M059J (cell line): ENCODE measurements around the gene NKIRAS2. TPM values are rescaled to one million over a fixed set of nuclear protein-coding genes. Genes with fewer than 3 reads are reported as not detected.

Experiments
- DNase-seq: peaks from one replicate; pipeline ENCODE4 v3.0.0-alpha.2; 2012; ENCODE audit warnings: low read depth
- total RNA-seq: library from RNA; depleted of rRNA; stranded (reverse); fragments of >200 nt; shearing (Covaris generic); gene quantifications from 2 replicates; pipeline ENCODE4 v1.2.3, GENCODE V29; 2014; rRNA removed

Gene NKIRAS2
- total RNA-seq, 1 experiment from 2014 or later, result 48.8 TPM

DNA sequence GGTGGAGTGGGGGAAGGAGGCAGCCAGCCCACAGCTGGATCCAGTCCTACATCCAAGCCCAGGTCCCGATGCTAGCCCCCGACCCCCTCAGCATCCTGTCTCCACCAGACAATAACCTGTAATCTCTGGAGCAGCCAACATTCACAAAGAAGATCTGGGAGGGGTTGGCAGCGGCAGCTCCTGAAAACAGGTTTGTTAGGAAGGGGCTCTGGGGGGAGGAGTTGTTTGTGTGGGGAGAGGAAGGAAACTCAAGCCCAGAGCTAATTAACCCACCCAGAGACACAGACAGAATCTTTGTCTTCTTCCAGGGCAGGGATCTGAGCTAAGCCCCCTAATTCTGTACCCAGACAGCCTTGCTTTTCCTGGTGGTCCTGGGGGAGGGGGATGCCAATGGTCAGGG lies 35.1 kb downstream of the NKIRAS2 start:
- DNase-seq, result no peak

DNA sequence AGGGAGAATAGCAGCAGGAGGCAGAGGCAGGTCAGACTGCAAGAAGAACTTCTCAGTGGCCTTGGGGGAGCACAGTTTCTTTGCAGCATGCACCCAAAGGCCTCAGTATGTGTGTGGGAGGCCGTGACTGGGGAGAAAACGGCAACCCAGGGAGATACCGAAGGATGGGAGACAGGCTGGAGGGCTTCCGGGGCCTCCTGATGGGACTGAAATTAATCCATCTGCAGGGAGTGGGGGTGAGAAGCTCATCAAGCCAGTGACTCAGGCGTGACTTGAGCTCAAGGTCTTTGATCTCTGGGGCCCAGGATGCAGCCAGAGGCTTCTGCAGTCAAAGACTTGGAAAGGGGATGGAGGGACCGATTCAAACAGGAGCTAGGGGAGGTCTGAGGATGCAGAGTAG lies 35.6 kb downstream of the NKIRAS2 start:
- peak; percentile 39 for DNase-seq

DNA sequence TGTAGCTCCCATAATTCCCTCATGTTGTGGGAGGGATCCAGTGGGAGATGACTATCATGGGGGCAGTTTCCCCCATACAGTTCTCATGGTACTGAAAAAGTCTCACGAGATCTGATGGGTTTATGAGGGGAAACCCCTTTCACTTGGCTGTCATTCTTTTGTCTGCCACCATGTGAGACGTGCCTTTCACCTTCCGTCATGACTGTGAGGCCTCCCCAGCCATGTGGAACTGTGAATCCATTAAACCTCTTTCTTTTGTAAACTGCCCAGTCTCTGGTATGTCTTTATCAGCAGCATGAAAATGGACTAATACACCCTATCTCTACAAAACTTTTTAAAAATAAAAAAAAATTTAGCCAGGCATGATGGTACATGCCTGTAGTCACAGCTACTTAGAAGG lies 36.7 kb downstream of the NKIRAS2 start:
- DNase-seq, result no peak

DNA sequence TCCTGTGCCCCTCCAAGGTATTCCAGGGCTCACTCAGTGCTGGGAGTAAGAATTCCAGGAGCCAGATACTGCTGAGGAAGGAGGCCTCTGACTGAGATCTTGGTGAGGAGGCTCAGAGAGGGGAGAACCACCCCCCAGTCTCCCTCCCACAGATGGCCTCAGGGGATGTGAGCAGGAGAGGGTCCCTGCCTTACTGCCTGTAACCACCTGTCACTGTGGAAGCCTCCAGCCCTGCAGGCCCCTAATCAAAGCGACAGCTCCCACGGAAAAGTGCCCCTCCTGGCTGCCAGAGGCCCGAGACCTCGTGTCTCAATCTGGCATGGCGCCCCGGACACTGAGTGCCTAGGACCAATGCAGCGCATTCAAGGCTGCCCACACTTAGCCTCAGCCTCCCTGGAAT lies 38.2 kb downstream of the NKIRAS2 start:
- DNase-seq, result no peak

DNA sequence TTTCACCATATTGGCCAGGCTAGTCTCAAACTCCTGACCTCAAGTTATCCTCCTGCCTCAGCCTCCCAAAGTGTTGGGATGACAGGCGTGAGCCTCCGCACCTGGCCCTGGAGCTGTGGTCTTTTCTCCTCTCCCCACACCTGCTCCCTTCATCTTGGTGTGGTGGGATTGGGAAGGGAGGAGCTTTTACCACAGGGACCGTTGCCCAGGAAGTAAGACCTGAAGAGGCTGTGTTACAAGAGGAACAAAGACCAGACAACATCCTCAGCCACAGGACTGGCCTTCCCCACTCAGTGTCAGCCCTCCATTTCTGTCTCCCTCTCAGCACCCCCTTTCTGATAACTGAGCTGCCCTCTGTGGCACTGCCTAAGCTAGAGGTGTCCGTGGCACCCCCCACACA lies 39.9 kb downstream of the NKIRAS2 start:
- DNase-seq, result no peak

DNA sequence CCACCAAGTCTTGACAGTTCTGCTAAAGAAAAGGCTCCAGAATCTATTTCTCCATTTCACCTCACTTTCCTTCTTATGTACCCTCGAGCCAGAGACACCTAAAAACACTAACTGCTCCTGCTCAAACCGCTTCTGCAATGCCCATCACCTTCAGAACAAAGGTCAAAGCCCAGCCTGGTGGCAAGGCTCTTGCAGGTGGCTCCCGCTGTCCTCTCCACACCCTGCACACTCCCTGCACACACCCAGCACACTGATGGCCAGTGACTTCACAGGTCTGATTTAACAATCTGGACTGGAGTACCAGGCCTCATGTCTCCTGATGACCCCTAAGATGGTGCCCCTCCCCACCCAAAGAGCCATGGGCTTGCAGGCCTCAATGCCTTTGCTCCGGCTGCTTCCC lies 40.3 kb downstream of the NKIRAS2 start:
- DNase-seq, result no peak

DNA sequence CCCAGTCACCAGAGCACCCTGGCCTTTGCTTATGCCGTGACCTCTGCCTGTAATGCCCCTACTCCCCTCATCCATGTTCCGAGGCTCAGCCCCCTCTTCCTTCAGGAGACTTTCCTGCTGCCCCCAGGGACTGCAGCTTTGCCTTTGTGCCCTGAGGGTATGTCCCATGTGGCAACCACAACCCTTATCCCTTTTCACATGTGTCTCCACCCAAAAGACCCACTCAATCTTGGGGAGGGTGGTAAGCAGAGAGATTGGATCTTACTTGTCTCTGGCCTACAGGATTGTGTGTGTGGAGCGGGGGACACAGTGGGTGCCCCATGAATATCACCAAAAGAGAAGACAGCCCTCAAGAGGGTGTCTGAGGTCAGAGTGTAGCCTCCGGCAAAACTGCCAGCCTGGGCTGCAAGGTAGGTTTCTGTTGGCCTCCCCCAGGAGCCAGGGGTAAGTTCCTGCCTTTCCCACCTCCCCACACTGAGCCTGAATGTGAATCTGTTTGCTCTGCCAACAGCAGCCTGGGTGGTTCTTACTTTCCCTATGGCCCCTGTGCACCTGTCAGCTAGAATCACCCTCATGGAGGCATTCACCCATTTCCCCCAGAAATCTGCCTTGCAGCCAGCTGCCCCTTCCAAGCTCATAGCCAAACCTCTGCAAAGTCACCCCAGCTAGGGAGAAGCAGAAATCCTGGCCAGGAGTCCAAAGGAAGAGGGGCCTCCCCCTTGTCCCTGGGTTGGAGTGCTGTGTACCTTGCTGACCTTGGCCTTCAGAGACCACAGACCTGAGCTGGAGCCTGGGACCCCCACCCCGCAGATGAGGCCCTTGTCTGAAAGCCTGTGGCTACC lies 42.0 kb downstream of the NKIRAS2 start:
- no peak for DNase-seq

DNA sequence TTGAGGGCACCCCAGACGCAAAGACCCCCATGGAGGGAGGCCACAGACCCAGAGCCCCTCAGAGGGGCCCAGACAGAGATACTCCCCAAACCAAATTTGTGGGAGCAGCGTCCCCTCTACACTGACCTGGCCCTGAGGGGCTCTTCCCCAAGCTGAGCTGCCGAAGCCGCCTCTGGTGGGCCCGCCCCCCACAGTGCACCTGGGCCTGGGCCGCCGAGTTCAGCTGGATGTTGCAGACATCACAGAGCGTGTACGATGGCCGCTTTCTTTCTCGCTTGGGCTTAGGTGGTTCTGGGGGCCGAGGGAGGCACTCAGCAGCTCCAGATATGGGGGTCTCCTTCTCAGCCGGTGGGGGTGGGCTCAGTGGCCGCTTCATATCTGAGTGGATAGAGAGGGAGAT lies 42.8 kb downstream of the NKIRAS2 start:
- DNase-seq, result no peak

DNA sequence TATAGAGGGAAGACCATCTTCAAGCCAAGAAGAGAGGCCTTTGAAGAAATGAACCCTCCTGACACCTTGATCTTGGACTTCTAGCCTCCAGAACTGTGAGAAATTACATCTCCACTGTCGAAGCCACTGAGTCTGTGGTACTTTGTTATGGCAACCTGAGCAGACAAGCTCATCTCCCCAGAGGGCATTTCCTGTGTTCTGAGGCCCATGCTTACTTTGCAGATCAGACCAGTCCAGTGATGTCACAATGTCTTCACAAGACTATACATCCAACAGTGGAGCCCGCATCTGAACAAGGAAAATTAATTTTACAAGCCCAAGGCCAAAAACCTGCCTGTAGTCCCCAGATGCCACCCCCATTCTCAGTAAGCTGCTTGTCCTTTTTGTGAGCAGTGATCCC lies 45.3 kb downstream of the NKIRAS2 start:
- peak; percentile 48 for DNase-seq

DNA sequence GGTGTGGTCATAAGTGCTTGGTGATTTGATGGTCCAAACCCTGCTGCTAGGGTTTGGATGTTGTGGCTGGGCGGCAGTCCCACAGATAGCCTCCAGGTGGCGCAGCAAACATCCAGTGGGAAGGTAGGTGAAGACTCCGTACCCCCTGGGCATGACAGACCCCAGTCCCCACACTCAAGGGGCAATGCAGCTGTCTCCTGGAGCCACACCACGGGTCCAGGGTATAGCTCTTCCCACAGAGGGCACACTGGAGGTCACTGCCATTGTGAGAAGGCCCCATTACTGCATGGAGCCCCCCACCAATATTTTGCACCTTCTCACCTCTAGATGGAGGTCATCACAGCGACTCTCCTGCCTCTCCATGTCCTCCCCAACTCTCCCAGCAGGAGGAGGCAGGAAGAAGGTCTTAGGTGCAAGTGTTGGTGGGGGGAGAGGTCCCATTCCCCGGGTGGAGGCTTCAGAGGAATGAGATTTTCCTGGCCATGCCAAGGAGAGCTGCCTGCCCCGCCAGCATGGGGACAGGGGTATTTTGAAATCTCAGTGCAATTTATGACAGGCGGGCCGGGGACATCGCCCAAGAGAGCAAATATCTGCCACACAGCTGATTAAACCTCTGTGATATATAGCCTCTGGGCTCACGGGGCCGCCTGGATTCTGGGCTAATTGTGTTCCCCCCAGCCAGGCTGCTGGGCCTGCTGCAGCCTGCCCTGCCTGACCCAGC lies 47.6 kb downstream of the NKIRAS2 start:
- peak; percentile 38 for DNase-seq

DNA sequence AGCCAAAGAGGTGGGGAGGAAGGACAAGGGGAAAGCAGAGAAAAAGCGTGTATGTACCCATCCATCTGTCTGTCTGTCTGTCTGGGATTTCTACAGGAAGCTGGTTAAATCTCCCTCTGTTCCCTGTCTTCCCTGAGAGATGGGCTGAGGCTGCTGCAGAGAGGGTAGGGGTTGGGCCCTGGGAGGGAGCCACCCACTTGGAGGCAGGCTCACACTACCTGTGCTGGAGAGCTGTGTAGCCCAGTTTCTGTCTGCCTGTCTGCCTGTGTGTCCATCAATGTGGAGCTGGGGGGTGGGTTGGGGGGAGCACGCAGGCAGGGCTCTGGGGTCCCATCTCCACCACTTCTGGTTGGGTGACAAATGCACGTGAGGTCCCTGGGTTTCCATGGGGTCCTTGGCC lies 49.1 kb downstream of the NKIRAS2 start:
- no peak for DNase-seq

DNA sequence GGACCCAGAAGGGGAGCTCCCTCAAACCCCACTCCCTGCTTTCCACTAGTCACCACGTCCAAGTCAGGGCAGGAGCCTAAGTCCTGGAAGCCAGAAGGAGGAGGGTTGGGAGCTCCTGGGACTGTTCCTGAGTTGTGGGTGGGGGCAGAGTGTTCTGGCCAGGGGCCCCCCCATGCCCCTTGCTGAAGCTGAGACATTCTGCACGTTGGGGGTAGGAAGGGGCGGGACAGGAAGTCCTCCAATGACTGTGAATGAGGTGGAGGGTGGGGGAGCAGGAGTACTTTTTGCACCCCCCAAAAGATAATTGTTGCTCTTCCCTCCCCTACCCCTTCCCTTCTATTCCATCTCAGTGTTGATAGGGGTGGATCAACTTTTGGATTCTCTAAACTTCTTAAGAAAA lies 51.9 kb downstream of the NKIRAS2 start:
- DNase-seq, result no peak

DNA sequence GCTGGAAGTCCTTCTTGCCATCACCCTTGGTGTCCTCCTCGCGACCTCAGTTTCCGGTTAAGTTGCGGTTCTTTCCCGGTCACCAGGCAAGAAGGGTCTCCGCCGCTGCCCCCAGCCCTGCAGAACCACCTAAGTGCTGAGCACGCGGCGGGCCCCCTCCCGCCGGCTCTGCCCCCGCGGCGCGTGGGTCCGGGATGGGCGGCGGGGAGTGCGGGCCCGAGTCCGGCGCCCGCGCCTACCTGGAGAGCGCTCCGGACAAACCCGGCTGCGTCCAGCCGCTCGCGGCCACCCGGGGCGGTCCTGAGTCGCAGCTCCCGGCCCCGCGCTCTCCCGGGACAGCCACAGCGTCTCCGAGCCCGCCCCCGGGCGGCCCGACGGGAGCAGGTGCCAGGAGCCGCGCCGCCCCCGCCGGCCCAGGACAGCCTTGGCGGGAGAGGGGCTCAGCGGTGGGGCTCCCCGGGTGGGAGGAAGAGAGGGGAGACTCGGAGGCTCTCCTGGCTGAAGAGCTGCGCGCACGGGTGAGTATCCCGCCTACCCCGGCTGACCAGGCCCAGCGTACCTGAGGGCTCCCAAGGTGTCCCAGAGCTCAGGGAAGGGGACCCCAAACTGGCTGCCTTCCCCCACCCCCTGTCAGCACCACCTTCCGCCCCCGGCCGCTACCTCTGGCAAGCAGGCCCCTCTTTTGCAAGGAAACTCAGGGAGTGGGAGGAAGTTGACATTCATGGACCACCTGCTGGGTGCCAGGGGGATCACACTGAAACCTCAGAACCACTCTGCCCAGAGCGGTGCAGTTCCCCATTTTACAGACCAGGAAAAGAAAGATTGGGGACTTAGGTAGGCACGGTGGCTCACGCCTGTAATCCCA lies 52.7 kb downstream of the NKIRAS2 start:
- DNase-seq, result no peak

Other genes starting within 250 kb of the NKIRAS2 start
- 17.4 and 24.5 TPM in 2 replicates for gene JUP, start 233.4 kb upstream of the NKIRAS2 start, total RNA-seq
- gene P3H4, start 208.1 kb upstream of the NKIRAS2 start, total RNA-seq, result 51.6 and 88.8 TPM in 2 replicates
- gene FKBP10, start 207.1 kb upstream of the NKIRAS2 start, total RNA-seq, result 128 and 174 TPM in 2 replicates
- gene NT5C3B, start 183.9 kb upstream of the NKIRAS2 start, total RNA-seq, result 54.9 and 56.2 TPM in 2 replicates
- gene KLHL10, start 182.3 kb upstream of the NKIRAS2 start, total RNA-seq, result not detected in 2 replicates
- 12.1 and 17.1 TPM in 2 replicates for gene KLHL11, start 154.7 kb upstream of the NKIRAS2 start, total RNA-seq
- gene ACLY, start 101.1 kb upstream of the NKIRAS2 start, total RNA-seq, result 103 and 151 TPM in 2 replicates
- gene ODAD4, start 89.5 kb upstream of the NKIRAS2 start, total RNA-seq, result 0.27 and 1.7 TPM in 2 replicates
- gene CNP, start 53.3 kb upstream of the NKIRAS2 start, total RNA-seq, result 65.8 and 108 TPM in 2 replicates
- gene DNAJC7, start 2.7 kb upstream of the NKIRAS2 start, total RNA-seq, result 66.6 TPM in 2 replicates
- 0.17 and 0.44 TPM in 2 replicates for gene C17orf113, start 30.5 kb downstream of the NKIRAS2 start, total RNA-seq
- gene ZNF385C, start 78.4 kb downstream of the NKIRAS2 start, total RNA-seq, result 0.81 TPM in 1 of 2 replicates, not detected in the other
- 22.3 TPM in 2 replicates for gene DHX58, start 92.6 kb downstream of the NKIRAS2 start, total RNA-seq
- gene KAT2A, start 101.3 kb downstream of the NKIRAS2 start, total RNA-seq, result 5.7 and 8.6 TPM in 2 replicates
- gene HSPB9, start 102.7 kb downstream of the NKIRAS2 start, total RNA-seq, result not detected in 2 replicates
- 135 and 138 TPM in 2 replicates for gene RAB5C, start 134.9 kb downstream of the NKIRAS2 start, total RNA-seq
- not detected in 2 replicates for gene KCNH4, start 161.1 kb downstream of the NKIRAS2 start, total RNA-seq
- gene HCRT, start 165.4 kb downstream of the NKIRAS2 start, total RNA-seq, result not detected in 2 replicates
- 10.4 and 13.4 TPM in 2 replicates for gene GHDC, start 174.4 kb downstream of the NKIRAS2 start, total RNA-seq